ENCODE measurements around the gene CCDC157.

DNA sequence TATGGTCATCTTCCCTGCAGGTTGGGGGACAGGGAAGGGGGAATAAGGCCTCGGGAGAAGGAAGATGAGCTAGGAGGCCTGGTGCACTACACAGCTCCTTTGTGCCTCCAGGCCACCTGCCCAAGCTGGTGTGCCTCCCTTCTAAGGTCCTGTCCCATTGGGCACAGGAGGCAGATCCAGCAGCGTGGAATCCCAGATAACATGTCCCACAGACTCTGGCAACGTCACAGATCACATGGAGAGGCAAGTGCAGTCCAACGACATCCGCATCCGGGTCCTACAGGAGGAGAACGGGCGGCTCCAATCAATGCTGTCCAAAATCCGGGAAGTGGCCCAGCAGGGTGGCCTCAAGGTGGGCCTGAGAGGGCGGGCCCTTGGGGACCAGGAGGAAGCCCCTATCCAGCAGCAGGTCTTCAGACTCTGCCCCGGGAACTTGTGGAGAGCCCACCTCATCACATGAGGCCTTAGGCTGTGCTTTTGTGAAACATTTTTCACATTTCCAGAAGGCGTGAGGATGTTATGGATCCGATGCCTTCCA lies 18.6 kb downstream of the CCDC157 start:
- TF ChIP-seq, protein P1, sequence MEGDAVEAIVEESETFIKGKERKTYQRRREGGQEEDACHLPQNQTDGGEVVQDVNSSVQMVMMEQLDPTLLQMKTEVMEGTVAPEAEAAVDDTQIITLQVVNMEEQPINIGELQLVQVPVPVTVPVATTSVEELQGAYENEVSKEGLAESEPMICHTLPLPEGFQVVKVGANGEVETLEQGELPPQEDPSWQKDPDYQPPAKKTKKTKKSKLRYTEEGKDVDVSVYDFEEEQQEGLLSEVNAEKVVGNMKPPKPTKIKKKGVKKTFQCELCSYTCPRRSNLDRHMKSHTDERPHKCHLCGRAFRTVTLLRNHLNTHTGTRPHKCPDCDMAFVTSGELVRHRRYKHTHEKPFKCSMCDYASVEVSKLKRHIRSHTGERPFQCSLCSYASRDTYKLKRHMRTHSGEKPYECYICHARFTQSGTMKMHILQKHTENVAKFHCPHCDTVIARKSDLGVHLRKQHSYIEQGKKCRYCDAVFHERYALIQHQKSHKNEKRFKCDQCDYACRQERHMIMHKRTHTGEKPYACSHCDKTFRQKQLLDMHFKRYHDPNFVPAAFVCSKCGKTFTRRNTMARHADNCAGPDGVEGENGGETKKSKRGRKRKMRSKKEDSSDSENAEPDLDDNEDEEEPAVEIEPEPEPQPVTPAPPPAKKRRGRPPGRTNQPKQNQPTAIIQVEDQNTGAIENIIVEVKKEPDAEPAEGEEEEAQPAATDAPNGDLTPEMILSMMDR (IDR thresholded peaks at IDR 0.05): no peak
- no peak for TF ChIP-seq ZFX (IDR thresholded peaks at IDR 0.05; ENCODE audit: borderline replicate concordance)
